Stimulated activated CD8-positive, alpha-beta memory T cell treated with anti-CD3 and anti-CD28 coated beads, Interleukin-15, amount 100 ng/mL, for 1 hour (primary cell): ENCODE results near the gene C10orf105.

Experiments
- DNase-seq: peaks from one replicate; pipeline ENCODE4 v3.0.0-alpha.2; 2020; ENCODE audit warnings: low read depth

Gene C10orf105

DNA sequence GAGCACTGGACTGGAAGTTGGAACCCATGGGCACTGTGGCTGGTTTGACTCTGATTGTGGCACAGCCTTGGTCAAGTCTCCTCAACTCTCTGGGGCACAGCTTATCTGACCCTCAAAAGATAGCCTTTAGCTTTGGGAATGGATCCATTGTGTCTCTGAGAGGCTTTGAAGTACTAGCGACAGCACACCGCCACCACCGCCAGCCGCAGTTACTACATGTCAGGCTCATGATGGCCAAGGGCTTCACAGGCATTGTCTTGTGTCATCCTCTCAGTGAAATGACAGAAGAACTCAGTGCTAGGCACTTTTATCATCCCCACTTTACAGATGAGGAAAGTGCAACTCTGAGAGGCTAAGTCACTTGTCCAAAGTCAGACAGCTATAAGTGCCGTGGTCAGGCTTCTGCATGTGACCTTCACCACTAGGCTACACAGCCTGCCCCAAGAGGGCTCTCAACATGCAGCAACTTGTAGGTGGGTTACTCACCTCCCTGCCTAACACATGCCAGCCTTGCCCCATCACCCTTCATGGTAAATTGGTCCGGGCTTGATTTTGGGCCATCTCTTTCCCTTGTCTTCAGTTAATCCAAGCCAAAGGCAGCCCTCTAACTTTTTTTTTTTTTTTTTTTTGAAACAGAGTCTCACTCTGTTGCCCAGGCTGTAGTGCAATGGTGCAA is 44.1 kb downstream of the C10orf105 start:
- DNase-seq = no peak

DNA sequence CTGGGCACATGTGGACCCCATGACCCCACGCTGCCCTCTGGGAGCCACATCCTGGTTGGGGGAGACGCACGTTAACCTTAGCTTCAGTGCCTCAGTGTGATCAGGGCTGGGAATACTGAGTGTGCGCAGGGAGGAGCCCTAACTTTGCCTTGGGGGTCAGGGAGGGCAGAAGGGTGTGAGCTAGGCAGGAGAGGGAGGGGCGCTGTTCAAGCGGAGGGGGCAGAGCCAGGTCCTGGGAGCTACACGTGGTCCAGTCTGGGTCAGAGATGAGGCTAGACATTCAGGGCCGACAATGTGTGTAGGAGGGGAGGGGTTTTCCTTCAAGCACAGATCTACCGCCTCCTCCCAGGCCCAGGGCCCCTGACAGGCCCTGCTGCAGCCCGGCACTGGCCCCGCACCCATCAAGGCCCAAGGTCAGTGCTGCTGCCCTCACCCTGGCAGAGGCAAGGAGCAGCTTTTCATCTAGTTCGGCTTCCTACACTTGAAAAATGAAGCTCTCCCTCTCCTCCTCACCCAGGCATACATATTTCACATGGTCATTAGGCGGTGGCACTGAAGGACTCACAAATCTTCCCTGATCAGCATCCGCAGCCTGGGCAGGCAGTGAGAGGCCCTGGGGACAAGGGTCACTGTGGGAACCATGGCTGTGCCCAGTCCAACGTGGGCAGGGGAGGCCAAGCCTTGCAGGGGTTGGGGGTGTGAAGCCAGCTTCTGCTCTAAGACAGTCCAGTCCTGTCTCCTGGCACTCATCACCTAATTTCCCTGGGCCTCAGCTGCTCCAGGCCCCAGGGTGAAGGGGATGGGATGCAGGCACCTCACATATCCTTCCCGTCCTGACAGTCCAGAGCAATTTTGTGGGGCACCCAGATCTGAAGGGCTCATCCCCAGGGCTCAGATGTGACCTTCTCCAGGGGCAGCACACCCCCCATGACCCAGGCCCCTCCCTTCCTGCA is 47.3 kb downstream of the C10orf105 start:
- no peak for DNase-seq

DNA sequence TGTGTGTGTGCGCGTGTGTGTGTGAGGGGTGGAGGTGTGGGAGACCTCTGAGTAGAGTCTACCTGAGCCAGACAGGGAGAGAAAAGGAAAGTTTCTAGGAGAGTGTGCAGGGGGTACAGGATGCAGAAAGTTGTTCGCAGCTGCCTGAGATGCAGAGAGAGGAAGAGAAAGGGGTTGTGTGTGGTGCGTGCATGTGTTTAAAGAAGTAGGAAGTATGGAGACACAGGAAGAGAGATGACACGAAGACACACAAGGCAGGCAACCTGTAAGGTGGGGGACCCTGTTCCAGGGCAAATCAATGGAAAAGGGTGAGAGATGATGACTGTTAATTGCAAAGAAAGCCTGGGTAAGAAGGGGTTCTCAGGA is 52.2 kb downstream of the C10orf105 start:
- DNase-seq = no peak

DNA sequence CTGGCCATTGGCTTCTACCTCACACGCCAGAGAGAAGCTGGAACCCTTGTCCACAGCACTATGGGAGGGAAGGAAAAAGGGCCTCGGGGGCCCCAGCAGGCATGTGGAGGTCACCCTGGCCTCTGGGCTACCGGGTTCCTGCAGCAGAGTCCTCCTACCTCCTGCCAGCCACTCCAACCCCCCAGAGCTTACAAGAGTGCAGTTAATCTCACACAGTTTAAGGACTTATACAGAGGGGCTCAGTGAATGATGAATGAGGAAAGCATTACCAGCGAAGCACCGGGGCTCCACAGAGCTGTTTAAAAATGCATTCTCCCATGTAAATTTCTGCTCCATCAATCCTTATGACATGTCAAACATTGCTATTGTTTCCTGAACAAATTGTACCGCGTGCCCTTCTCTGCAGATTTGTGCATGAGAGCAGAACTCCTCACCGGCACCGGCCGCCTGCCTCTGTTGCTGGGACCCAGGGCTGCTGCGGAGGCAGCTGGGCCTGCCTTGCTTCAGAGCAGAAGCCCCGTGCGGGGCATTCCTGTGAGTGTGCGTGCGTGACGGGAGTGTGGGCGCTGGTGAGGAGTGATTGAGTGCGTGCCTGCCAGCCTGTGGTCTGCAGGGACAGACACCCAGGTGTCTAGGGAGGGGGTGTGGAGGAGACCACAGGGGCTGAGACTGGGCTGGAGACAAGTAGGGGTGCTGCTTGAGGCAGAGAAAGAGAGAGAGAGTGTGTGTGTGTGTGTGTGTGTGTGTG is 52.8 kb downstream of the C10orf105 start:
- DNase-seq = no peak

DNA sequence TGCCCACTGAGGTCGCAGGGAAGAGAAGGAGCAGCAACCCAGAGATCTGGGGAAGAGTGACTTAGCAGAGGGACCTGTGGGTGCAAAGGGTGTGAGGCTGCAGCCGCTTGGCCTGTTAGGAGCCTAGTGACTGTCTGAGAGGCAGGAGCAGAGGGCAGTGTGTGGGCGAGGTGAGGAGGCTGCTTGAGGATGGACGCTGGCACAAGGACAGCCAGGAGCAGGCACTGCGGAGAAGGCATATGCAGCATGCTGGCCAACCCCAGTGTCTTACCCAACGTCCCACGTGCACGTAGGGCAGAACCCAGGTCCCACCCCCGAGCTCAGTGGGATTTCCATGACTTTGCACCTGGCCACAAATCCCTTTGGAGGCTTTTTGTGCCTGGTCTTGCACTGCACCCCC is 54.1 kb downstream of the C10orf105 start:
- DNase-seq = no peak

DNA sequence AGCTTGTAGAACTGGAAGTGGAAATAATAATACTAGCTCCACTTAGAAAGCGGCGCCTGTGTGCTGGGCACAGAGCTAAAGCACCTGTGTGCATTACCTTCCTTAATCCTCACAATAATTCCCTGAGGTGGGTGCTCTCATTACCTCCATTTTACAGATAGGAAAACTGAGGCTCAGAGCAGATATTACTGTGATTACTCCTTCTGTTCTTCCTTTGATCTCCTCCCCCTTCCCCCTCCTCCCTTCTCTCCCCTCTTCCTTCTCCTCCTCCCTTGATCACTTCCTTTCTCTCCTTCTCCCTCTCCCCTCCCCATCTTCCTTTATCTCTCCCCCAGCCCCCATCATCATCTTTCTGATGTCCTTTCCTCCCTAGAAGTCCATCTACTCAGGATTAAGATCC is 55.0 kb downstream of the C10orf105 start:
- DNase-seq = no peak

DNA sequence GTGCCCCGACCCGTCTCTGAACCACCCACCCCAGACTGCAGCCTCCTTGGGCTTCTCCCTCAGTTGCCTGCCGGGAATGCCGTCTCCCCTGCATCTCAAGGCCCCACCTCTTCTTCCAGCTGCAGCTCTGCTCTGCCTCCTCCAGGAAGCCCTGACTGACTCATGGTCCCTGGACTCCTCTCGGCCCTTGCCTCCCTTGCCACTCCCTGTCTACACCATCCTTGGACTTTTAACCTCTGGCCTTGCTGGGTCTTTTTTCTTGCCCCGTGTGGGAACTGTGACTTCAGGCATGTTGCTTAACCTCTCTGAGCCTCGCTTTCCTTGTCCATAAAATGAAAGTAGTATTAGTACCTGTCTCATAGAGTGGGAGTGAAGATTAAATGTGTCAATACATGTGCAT is 56.3 kb downstream of the C10orf105 start:
- DNase-seq = no peak

DNA sequence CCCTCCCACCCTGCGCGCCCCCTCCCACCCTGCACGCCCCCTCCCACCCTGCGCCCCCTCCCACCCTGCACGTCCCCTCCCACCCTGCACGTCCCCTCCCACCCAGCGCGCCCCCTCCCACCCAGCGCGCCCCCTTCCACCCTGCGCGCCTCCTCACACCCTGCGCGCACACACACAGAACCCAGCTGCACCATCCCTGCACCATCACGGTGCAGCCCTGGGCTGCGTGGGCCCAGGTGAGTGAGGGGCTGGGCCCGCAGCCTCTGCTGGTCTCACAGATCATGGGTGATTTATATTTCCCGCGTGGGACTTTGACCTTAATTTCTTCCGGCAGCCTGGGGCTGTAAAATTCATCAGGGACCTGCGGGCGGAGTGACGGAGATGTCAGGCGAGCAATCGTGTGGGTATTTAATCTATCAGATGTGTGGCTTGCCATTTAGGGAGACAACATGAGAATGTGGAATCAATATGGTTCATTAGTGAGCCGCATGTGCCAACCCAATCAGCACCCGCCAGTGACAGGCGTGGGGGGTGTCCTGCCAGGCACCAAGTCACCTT is 57.7 kb downstream of the C10orf105 start:
- no peak for DNase-seq
